UCSD-AML1 (cell line): Measurements from ENCODE around the gene ARRB1.
"Not testable (repeated sequence)": the region's sequence is repeated elsewhere in the genome, so short reads cannot be mapped to it uniquely, and the experiment has no call there.

Source experiments
- DNase-seq: peaks from one replicate; lab custom pipeline; 2025; ENCODE audit not compliant: unreplicated experiment; lab: John Stamatoyannopoulos, UW

ARRB1 gene

GRCh38 chr11:75344186-75344585, 7.3 kb downstream of the ARRB1 start:
- DNase-seq: no peak

- DNase-seq: no peak
These were observed 8.2 kb downstream of the ARRB1 start for GRCh38 chr11:75342966-75343870.

DNA sequence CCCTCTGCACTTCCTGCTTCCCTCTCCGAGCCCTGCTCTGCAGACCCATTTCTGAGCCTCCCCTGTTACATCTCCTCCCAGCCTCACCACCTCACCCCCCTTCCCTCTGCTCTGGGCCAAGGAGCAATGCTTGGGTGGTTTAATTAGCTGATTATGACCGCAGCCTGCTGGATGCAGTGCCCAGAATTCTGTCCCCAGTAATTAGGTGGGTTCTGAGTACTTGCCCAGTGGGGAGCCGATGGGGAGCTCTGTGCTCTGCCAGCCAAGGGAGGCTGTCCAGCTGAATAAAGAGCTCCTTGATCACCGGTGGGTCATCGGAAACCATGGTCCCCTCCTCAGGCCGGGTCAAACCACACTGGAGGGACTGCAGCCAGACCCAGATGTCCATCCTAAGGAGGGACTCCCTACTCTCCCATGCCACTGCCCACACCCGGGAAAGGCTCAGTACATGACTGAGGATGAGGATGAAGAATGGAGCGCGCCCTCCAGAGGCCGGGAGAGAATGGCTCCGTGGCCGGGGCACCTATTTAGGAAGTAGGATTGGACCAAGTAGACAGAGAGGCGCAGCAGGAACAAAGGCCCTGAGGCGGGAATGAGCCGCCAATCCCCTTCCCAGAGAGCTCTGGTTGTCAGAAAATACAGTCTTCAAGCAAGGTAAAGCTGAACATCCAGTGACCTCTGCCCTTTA, 9.1 kb downstream of the ARRB1 start:
- DNase-seq: no peak

- DNase-seq: no peak
These were observed 9.8 kb downstream of the ARRB1 start for GRCh38 chr11:75341612-75342011.

- DNase-seq: peak; percentile 76
These were observed 11.6 kb downstream of the ARRB1 start for GRCh38 chr11:75339685-75340409.

DNA sequence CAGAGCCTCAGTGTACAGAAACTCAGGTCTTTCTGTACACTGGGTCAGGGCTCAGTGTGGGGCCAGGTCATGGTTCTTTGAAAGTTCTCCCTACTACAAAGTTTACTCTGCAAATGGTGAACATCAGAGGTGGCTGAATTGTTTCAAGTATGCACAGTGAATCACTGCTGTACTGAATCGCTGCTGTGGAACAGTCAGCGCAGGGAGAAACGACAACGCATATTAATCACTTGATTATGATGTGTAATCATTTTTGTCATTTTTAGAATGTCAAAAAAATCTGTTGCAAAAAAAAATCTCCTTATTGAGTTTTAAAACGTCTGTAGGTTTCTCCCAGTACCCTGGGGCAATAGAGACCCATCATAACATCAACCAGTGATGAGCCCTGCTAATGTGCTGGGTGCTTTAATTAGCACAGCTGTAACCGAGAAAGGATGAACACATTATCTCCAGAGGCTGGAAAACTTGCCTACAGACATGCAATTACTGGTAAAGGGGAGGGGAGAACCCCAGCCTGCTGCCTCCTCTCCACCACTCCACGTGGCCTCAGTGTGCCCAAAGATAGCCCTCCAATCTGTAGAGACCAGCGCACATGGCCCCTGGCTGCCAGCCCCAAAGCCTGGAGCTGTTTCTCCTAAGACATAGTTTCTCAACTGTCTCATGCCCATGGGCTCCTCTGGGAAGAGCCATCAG, 12.8 kb downstream of the ARRB1 start:
- DNase-seq: no peak

DNA sequence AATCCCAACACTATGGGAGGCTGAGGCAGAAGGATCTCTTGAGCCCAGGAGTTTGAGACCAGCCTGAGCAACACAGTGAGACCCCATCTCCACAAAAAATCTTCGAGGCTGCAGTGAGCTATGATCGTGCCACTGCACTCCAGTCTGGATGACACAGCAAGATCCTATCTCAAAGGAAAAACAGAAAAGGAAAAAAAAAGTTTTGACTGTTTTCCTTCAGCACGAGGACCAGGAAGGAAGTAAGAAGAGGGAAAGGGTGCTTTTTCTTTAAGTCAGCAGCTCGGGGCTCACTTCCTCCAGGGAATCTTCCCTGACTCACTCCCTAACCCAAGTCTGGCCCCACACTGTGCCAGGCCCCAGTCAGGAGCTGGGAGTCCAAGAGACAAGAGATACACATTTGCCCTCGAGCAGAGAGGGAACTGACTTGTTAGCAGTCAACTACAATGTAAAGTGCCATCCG, 14.2 kb downstream of the ARRB1 start:
- peak; percentile 59 for DNase-seq

- DNase-seq: no peak
These were observed 16.5 kb downstream of the ARRB1 start for GRCh38 chr11:75334976-75335375.

DNA sequence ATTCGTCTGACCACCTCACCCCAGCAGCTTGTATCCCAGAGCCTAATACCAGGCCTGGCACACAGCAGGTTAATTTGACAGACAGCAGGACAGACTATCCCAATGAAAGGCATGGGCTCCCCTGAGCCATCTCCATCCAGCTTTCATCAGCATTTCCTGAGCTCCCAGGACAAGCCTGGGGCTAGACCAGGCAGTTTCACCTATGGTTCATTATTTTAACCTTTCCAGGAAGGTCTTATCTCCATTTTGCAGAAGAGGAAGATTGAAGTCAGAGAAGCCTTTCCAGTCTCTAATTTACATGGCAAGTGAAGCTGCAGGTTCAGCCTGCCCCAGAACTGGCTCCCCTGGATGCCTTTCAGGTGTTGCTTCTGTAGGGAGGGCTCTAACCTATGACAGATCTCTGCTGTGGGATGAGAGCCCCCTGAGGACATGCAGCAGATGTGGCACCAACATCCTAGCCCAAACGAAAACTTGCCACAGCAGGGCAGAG, 17.0 kb downstream of the ARRB1 start:
- no peak for DNase-seq

- DNase-seq: no peak
These were observed 17.7 kb downstream of the ARRB1 start for GRCh38 chr11:75333807-75334140.

GRCh38 chr11:75333022-75333806, 18.2 kb downstream of the ARRB1 start:
- DNase-seq: no peak

DNA sequence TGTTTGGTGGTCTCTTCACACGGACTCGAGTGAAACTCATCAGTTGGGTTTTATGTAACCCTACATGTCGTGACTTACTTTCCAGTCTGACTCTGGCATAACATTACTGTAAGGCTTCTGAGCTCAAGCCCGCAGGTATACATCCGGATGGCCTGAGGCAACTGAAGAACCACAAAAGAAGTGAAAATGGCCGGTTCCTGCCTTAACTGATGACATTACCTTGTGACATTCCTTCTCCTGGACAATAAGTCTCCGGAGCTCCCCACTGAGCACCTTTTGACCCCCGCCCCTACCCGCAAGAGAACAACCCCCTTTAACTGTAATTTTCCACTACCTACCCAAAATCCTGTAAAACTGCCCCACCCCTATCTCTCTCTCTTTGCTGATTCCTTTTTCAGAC, 19.7 kb downstream of the ARRB1 start:
- not testable (repeated sequence) for DNase-seq

- DNase-seq: not testable (repeated sequence)
These were observed 20.2 kb downstream of the ARRB1 start for GRCh38 chr11:75331304-75331703.

GRCh38 chr11:75330886-75331285, 20.6 kb downstream of the ARRB1 start:
- DNase-seq: not testable (repeated sequence)

- no peak for DNase-seq
These were observed 21.2 kb downstream of the ARRB1 start for GRCh38 chr11:75330291-75330690.

DNA sequence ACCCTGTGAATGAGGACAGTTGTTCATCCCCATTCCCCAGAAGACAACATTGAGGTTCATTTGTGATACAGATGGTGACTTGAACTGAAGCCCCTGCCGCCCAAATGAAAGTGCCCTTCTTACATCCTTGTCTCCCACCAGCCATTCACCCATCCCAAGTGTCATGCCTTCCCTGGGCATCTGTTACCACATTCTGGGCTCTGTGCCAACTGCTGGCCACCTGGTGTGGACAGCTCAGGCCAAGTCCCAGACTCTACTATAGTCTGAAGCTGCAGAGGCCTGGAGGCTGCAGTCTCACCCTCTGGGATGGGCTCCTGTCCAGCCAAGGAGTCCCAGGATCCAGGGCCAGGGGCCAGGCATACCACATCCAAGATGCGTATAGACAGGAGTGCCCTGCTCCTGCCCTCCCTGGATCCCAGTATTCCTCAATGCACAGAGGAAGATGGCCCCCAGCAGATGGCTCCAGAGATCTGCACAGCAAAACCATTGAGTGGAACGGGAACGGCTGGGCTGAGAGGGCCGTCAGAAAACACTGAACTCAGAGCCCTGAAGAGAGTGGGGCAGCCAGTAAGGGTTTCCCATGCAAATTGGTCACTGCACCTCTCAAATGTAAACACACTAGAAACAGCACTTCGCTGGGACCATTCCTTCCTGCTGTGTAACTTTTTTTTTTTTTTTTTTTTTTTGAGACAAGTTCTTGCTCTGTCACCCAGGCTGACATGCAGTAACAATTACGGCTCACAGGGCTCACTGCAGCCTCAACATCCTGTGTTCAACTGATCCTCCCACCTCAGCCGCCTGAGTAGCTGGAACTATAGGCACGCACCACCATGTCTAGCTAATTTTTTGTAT, 22.8 kb downstream of the ARRB1 start:
- DNase-seq: peak; percentile 80

DNA sequence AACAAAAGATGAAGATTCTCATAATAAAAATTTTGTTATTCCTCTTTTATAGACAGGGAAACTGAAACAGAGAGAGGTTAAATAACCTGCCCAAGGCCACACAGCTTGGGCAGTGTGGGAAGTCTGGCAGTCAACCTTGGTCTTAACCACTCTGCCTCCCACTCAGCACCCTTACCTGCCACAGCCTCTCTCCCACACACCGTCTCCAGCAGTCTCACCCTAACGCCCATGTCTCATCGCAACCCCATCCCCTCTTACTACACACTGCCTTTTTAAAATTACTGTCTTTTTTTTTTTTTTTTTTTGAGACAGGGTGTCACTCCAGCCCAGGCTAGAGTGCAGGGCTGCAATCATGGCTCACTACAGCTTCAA, 25.0 kb downstream of the ARRB1 start:
- DNase-seq: no peak

GRCh38 chr11:75325713-75326438, 25.6 kb downstream of the ARRB1 start:
- DNase-seq: no peak

- no peak for DNase-seq
These were observed 26.7 kb downstream of the ARRB1 start for GRCh38 chr11:75324740-75325139.
